Hepatocyte (in vitro differentiated cells): ENCODE measurements around the gene RAB3C. TPM values are rescaled to one million over a fixed set of nuclear protein-coding genes. Genes with fewer than 3 reads are reported as not detected.

Source experiments
- DNase-seq: peaks from one replicate; pipeline ENCODE4 v3.0.0-alpha.2; 2016; ENCODE audit warnings: low spot score
- H2AFZ ChIP-seq: fragments of 200-600 bp; sonication (generic); 2 replicates; pipeline ENCODE4 v1.6.0; 2016; ENCODE audit warnings: antibody characterized with exemption, mild to moderate bottlenecking
- H3K27ac ChIP-seq: fragments of 200-600 bp; sonication (generic); 2 replicates; pipeline ENCODE4 v1.5.1; 2016; ENCODE audit warnings: mild to moderate bottlenecking
- H3K27me3 ChIP-seq: fragments of 200-600 bp; sonication (generic); 2 replicates; pipeline ENCODE4 v1.6.1; 2016
- H3K36me3 ChIP-seq: fragments of 200-600 bp; sonication (generic); replicated peaks from 2 replicates; pipeline ENCODE4 v1.5.1; 2016; ENCODE audit warnings: low read depth; ENCODE audit not compliant: insufficient read depth
- H3K4me1 ChIP-seq: fragments of 200-600 bp; sonication (generic); 2 replicates; pipeline ENCODE4 v1.5.1; 2016; ENCODE audit warnings: mild to moderate bottlenecking, moderate library complexity; ENCODE audit not compliant: insufficient read depth
- H3K4me2 ChIP-seq: fragments of 200-600 bp; sonication (generic); 2 replicates; pipeline ENCODE4 v1.6.0; 2016
- H3K4me3 ChIP-seq: fragments of 200-600 bp; sonication (generic); 2 replicates; pipeline ENCODE4 v1.5.1; 2016; ENCODE audit warnings: mild to moderate bottlenecking
- H3K79me2 ChIP-seq: fragments of 200-600 bp; sonication (generic); 2 replicates; pipeline ENCODE4 v1.6.0; 2017; ENCODE audit warnings: mild to moderate bottlenecking
- H3K9me2 ChIP-seq: fragments of 200-600 bp; sonication (generic); replicated peaks from 2 replicates; pipeline ENCODE4 v1.6.0; 2017; ENCODE audit warnings: mild to moderate bottlenecking; ENCODE audit not compliant: insufficient read depth
- H3K9me3 ChIP-seq: fragments of 200-600 bp; sonication (generic); 2 replicates; pipeline ENCODE4 v1.5.1; 2016; ENCODE audit warnings: low read depth, mild to moderate bottlenecking
- H4K20me1 ChIP-seq: fragments of 200-600 bp; sonication (generic); 2 replicates; pipeline ENCODE4 v1.6.0; 2016; ENCODE audit warnings: mild to moderate bottlenecking; ENCODE audit not compliant: insufficient read depth, poor library complexity, severe bottlenecking
- CTCF ChIP-seq: fragments of 200-600 bp; sonication (generic); IDR thresholded peaks from 2 replicates; pipeline ENCODE4 v1.5.1; 2016; ENCODE audit warnings: antibody characterized with exemption, mild to moderate bottlenecking; ENCODE audit not compliant: poor library complexity
- EZH2 ChIP-seq: fragments of 200-600 bp; sonication (generic); IDR thresholded peaks from 2 replicates; pipeline ENCODE4 v1.6.1; 2016; ENCODE audit warnings: antibody characterized with exemption, mild to moderate bottlenecking, borderline replicate concordance
- EZH2phosphoT487 ChIP-seq: fragments of 200-600 bp; sonication (generic); IDR thresholded peaks from one replicate; pipeline ENCODE4 v1.6.1; 2018; ENCODE audit warnings: antibody characterized with exemption, mild to moderate bottlenecking, low read depth, moderate library complexity; ENCODE audit not compliant: unreplicated experiment, severe bottlenecking
- WGBS: methylation state at CpG from one replicate; pipeline ENCODE4 v1.1.6; 2016; ENCODE audit warnings: low lambda C conversion rate; ENCODE audit errors: missing lambda C conversion rate; 5-methylcytosine and 5-hydroxymethylcytosine counted together
- polyA plus RNA-seq: library from polyadenylated mRNA; unstranded; fragments of >200 nt; fragmentation: Nextera tagmentation; extraction: Ambion mirVana; gene quantifications from 2 replicates; pipeline ENCODE4 v1.2.1, GENCODE V29; 2016
- total RNA-seq: library from RNA; depleted of rRNA; stranded (reverse); fragments of >200 nt; gene quantifications from 2 replicates; pipeline ENCODE4 v1.2.3, GENCODE V29; 2014

Gene RAB3C
- total and polyA plus RNA-seq, 2 experiments from 2014 or later, result 5.2 to 6.4 TPM

GRCh38 chr5:58890265-58890664 is 307.4 kb downstream of the RAB3C start:
- H3K27ac ChIP-seq, result no peak overlapping the region
- H3K9me3 ChIP-seq, result no peaks in the 10 kb centered on the region
- H3K79me2 ChIP-seq, result no peaks in the 10 kb centered on the region
- H4K20me1 ChIP-seq, result no peaks in the 10 kb centered on the region
- no peaks in the 10 kb centered on the region for H3K4me1 ChIP-seq
- H3K27me3 ChIP-seq, result no peaks in the 10 kb centered on the region
- no peaks in the 10 kb centered on the region for H3K36me3 ChIP-seq
- no peak for TF ChIP-seq EZH2
- no peak for TF ChIP-seq EZH2phosphoT487
- no peak for TF ChIP-seq CTCF
- WGBS, result 95% methylated on average over 12 of the region's 12 CpGs
- H3K9me2 ChIP-seq, result no peaks in the 10 kb centered on the region
- no peak for DNase-seq
- H3K4me3 ChIP-seq, result no peak overlapping the region
- no peak overlapping the region for H2AFZ ChIP-seq
- H3K4me2 ChIP-seq, result no peak overlapping the region

DNA sequence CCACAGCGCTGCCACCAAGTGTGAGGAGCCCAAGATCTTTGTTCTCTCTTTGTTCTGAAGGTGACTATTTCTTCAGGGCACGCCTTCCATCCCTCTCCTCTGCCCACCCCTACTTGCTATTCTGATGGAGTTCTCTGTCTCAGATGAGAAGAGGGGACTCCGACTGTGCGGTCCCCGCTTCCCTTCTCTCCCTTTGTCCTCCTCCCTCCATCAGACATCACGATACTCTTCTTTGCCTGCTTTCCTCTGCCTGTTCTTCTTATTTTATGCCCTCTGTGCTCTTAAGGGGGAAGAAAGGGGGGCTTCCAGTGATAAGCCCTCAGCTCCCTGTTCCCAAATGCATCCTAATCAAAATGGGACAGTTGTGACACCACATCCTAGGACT is 307.8 kb downstream of the RAB3C start:
- Histone ChIP-seq H3K4me2 (no peak overlapping the region), H3K79me2 (no peaks in the 10 kb centered on the region), H3K27me3 (no peaks in the 10 kb centered on the region), H3K4me3 (no peak overlapping the region), H3K4me1 (no peaks in the 10 kb centered on the region), H4K20me1 (no peaks in the 10 kb centered on the region), H3K9me3 (no peaks in the 10 kb centered on the region), H3K9me2 (no peaks in the 10 kb centered on the region), H2AFZ (no peak overlapping the region), H3K27ac (peak overlapping the region; percentile 22), H3K36me3 (no peaks in the 10 kb centered on the region)
- 90% methylated on average over 5 of the region's 6 CpGs for WGBS
- TF ChIP-seq EZH2 (no peak), EZH2phosphoT487 (no peak), CTCF (no peak)
- DNase-seq, result no peak

GRCh38 chr5:58891086-58891970 is 308.5 kb downstream of the RAB3C start:
- H2AFZ ChIP-seq, result peak overlapping the region; percentile 27
- no peaks in the 10 kb centered on the region for H3K4me1 ChIP-seq
- H3K79me2 ChIP-seq, result no peaks in the 10 kb centered on the region
- peak overlapping the region; percentile 39 for H3K27ac ChIP-seq
- H4K20me1 ChIP-seq, result no peaks in the 10 kb centered on the region
- H3K27me3 ChIP-seq, result no peaks in the 10 kb centered on the region
- H3K4me3 ChIP-seq, result no peak overlapping the region
- TF ChIP-seq CTCF, result peak; percentile 75
- TF ChIP-seq EZH2, result no peak
- TF ChIP-seq EZH2phosphoT487, result no peak
- H3K36me3 ChIP-seq, result no peaks in the 10 kb centered on the region
- WGBS, result 28% methylated on average over 16 of the region's 18 CpGs
- peak; percentile 68 for DNase-seq
- H3K9me2 ChIP-seq, result no peaks in the 10 kb centered on the region
- no peaks in the 10 kb centered on the region for H3K9me3 ChIP-seq
- H3K4me2 ChIP-seq, result peak overlapping the region; percentile 69

- Histone ChIP-seq H3K27ac (no peak overlapping the region), H3K9me2 (no peaks in the 10 kb centered on the region), H2AFZ (no peak overlapping the region), H3K4me2 (peak overlapping the region; percentile 69), H3K4me1 (no peaks in the 10 kb centered on the region), H3K27me3 (no peaks in the 10 kb centered on the region), H3K79me2 (no peaks in the 10 kb centered on the region), H4K20me1 (no peaks in the 10 kb centered on the region), H3K36me3 (no peaks in the 10 kb centered on the region), H3K9me3 (no peaks in the 10 kb centered on the region), H3K4me3 (no peak overlapping the region)
- DNase-seq, result no peak
- TF ChIP-seq EZH2 (no peak), CTCF (no peak), EZH2phosphoT487 (no peak)
Measured at GRCh38 chr5:58891971-58892343, 309.1 kb downstream of the RAB3C start.
